Psoas muscle (tissue), 8 donors: ENCODE data around the gene PRR3. TPM values are rescaled to one million over a fixed set of nuclear protein-coding genes. Genes with fewer than 3 reads are reported as not detected.

Source experiments
- ATAC-seq, 4 donors: fragments of 200-7000 bp; cut with Tn5 transposase; one replicate each; pipeline ENCODE4 v1.9.1; 2020; ENCODE audit warnings: moderate library complexity in 3 of 4, mild to moderate bottlenecking in 2 of 4
- DNase-seq, 2 donors: peaks; one replicate each; pipeline ENCODE4 v3.0.0-alpha.2; 2020
- H3K27ac ChIP-seq: fragments of 200-600 bp; one replicate; pipeline ENCODE4 v1.8.0; 2022
- H3K27me3 ChIP-seq, 3 donors: fragments of 200-600 bp in 1 of 3; one replicate each; pipeline versions ENCODE4 v1.6.1 to v1.8.0; 2013 to 2022; ENCODE audit warnings: low read length in 2 of 3, mild to moderate bottlenecking in 2 of 3, moderate library complexity in 1 of 3; ENCODE audit not compliant: insufficient read depth in 3 of 3
- H3K36me3 ChIP-seq, 2 donors: fragments of 200-600 bp in 1 of 2; one replicate each; pipeline versions ENCODE4 v1.6.1 to v1.8.0; 2013 to 2022; ENCODE audit warnings: low read depth in 1 of 2, mild to moderate bottlenecking in 1 of 2, moderate library complexity in 1 of 2; ENCODE audit not compliant: insufficient read depth in 1 of 2
- H3K4me1 ChIP-seq: fragments of 200-600 bp; one replicate; pipeline ENCODE4 v1.8.0; 2022
- H3K4me3 ChIP-seq: fragments of 200-600 bp; one replicate; pipeline ENCODE4 v1.8.0; 2022; ENCODE audit warnings: mild to moderate bottlenecking
- H3K9me3 ChIP-seq: fragments of 200-600 bp; one replicate; pipeline ENCODE4 v1.8.0; 2022
- WGBS, 3 donors: extraction: QIAGEN DNeasy Blood & Tissue Kit; methylation state at CpG; one replicate each; pipeline versions ENCODE4 v1.1.6 to v1.1.7; 2013; 5-methylcytosine and 5-hydroxymethylcytosine counted together
- intact Hi-C, 2 donors: fragments of 100-400 bp; cut with DNase I; formaldehyde crosslinking; loops; one replicate each; pipeline versions ENCODE4 v1.11.0 to v1.14.2; 2022
- polyA plus RNA-seq, 3 donors: library from polyadenylated mRNA; stranded (reverse); fragments of 200-250 nt; gene quantifications; one replicate each; pipeline ENCODE4 v1.2.3, GENCODE V29; 2013
- total RNA-seq, 4 donors: library from RNA; stranded (reverse); fragmentation: NEBNext Ultra II Directional in 2 of 4; extraction: Animal tissue kit (Norgen Biotek cat#: 25700) in 2 of 4; gene quantifications; one replicate each; pipeline versions ENCODE4 v1.2.1 to v1.2.4, GENCODE V29; 2021 to 2023
- TF ChIP-seq, protein P1 (sequence below): fragments of 200-600 bp; IDR thresholded peaks from one replicate; pipeline ENCODE4 v1.8.0; 2022; ENCODE audit warnings: antibody characterized with exemption
- donor health status: healthy with polysubstance abuse.
- donor health status: DM: no; HTN: no; CAD: no; lungs with moderate emphysema.
- donor health status: Bipolar disorder and iron deficiency.
- donor health status: healthy.
- donor health status: DM: yes; HTN: yes; CAD: no.
- donor health status: DM: no; HTN: no; CAD: no.
- donor health status: DM: no; HTN: no; CAD: no.
- donor health status: DM: yes; HTN: yes; CAD: no.

Gene PRR3
- total and polyA plus RNA-seq, 7 donors: 1.5 to 5.1 (median 2.3) TPM

DNA sequence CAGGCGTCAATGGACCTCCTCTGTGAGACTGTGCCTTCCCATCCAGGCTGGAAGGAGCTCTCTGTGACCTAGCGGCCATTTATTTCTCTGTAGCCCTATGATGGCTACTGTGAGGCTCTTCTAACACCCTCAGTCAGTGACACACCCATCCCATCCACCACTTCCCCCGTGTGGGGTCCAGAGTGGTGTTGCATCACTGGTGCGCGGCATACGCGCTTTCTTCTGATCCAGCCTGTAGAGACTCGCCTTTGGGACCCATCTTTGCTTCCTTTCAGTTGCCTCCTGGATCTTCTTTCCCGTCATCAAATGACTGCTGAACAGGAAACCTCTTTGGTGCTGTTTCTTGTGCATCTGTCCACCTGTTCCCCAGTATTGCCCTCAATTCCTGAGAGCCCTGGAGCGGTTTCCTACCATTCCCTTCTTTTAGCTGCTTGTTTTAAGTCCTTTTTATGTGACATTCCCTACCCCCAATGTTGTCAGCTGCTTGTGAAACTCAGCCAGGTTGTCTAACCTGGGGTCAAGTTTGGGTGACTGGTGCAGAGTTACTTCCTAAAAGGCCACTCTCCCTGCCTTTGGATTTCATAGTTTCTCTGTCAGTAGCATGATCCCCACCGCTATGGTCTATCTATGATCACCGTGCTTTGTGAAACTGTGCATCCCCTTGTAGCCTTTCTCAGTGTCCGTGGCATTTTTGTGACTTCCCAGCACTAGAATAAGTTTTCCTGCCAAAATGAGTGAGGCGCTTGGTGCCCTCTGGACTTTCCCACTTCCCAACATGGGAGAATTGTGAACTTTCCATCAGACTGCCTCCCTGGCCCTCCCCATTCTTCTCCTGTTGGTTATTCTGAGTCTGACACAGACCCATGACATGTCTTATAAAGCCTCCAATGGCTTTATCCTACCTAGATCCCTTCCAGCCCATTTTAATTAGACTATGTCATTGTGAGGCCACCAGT lies 5.7 kb downstream of the PRR3 start:
- ATAC-seq: no peak
- Histone ChIP-seq H3K9me3 (no peaks in the 10 kb centered on the region), H3K4me3 (no peak overlapping the region), H3K36me3 (peaks cover 10 to 30% of the 10 kb centered on the region in 2 donors), H3K4me1 (peaks cover 5% of the 10 kb centered on the region), H3K27me3 (no peaks in the 10 kb centered on the region), H3K27ac (no peak overlapping the region)
- intact Hi-C loops: no loop called here
- WGBS, 3 donors: 84 to 94% (median 88%) methylated on average over 14 of the region's 14 CpGs
- DNase-seq: no peak
- TF ChIP-seq, protein P1, sequence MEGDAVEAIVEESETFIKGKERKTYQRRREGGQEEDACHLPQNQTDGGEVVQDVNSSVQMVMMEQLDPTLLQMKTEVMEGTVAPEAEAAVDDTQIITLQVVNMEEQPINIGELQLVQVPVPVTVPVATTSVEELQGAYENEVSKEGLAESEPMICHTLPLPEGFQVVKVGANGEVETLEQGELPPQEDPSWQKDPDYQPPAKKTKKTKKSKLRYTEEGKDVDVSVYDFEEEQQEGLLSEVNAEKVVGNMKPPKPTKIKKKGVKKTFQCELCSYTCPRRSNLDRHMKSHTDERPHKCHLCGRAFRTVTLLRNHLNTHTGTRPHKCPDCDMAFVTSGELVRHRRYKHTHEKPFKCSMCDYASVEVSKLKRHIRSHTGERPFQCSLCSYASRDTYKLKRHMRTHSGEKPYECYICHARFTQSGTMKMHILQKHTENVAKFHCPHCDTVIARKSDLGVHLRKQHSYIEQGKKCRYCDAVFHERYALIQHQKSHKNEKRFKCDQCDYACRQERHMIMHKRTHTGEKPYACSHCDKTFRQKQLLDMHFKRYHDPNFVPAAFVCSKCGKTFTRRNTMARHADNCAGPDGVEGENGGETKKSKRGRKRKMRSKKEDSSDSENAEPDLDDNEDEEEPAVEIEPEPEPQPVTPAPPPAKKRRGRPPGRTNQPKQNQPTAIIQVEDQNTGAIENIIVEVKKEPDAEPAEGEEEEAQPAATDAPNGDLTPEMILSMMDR: no peak

DNA sequence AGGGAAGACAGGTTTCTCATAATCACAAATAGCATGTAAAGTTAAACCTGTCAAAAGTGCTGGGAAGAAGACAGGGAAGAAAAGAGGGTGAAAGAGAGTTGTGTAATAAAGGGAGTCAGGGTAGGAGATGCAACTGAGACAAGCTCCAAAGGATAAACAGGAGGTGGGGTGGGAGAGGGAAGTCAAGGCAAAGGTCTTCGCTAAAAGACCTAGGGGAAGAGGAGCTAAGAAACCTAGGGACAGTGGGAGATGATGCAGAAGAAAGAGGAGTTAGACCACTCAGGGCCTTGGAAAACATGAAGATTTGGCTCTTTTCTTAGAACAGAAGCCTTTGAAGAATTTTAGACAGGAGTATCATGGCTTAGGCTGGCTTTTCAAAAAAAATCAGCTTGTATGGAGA lies 7.0 kb downstream of the PRR3 start:
- TF ChIP-seq, protein P1: no peak
- Histone ChIP-seq H3K27me3 (no peaks in the 10 kb centered on the region), H3K4me3 (no peak overlapping the region), H3K36me3 (peaks cover 10 to 30% of the 10 kb centered on the region in 2 donors), H3K27ac (no peak overlapping the region), H3K9me3 (no peaks in the 10 kb centered on the region), H3K4me1 (peaks cover under 1% of the 10 kb centered on the region)
- 98 to 100% (median 100%) methylated on average over 1 of the region's 1 CpG for WGBS, 3 donors
- ATAC-seq (no peak), DNase-seq (no peak)
- intact Hi-C loops: no loop called here

DNA sequence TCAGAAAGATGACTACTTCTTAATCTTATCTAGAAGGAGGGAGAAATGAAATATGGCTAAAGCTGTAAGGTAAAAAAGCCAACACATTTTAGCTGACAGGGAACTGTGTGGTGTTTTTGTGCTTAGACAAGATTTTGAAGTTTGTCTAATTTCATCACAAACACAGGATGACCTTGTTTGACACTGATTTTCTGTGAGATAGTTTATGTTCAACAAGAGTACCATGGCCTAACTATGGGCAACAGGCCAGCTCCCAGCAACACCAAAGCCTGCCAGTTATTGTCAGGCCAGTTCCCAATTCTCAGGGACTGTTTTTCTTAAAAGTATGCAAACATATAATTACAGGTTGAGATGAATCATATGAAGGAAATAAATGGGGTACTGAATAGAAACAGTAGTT lies 8.7 kb downstream of the PRR3 start:
- Histone ChIP-seq H3K4me3 (no peak overlapping the region), H3K4me1 (peaks cover 12% of the 10 kb centered on the region)
- intact Hi-C loops: no loop called here

DNA sequence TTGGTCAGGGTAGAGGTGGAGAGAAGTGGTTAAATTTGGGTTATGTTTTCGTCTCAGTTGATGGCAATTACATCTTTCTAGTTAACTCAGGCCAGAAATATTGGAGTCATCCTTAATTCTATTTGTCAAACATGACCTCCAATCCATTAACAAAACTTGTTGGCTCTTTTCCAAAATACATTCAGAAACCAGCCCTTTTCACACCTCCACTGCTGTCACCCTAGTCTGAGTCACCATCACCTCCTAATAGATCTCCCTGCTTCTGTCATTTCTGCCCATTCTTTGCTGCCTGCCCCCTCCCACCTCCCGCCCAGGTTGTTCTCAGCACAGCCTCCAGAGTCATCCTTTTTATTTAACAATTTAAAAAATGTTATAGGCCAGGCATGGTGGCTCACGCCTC lies 11.2 kb downstream of the PRR3 start:
- TF ChIP-seq, protein P1: no peak
- no peak overlapping the region for H3K4me3 ChIP-seq
- peaks cover 25% of the 10 kb centered on the region for H3K4me1 ChIP-seq
- ATAC-seq (no peak), DNase-seq (no peak)
- H3K9me3 ChIP-seq: no peaks in the 10 kb centered on the region
- no peaks in the 10 kb centered on the region for H3K27me3 ChIP-seq
- H3K36me3 ChIP-seq: peaks cover under 1 to 8% of the 10 kb centered on the region in 2 donors
- no peak overlapping the region for H3K27ac ChIP-seq
- intact Hi-C loops: no loop called here
- 64 to 88% (median 76%) methylated on average over 3 of the region's 3 CpGs for WGBS, 3 donors

More for the DNA sequence above, 8.7 kb downstream of the PRR3 start:
- DNase-seq (no peak), ATAC-seq (no peak)
- Histone ChIP-seq H3K27me3 (no peaks in the 10 kb centered on the region), H3K27ac (no peak overlapping the region), H3K9me3 (no peaks in the 10 kb centered on the region), H3K36me3 (peaks cover 10 to 30% of the 10 kb centered on the region in 2 donors)
- TF ChIP-seq, protein P1: no peak
